ENCODE measurements around the gene SUCLG1.

DNA sequence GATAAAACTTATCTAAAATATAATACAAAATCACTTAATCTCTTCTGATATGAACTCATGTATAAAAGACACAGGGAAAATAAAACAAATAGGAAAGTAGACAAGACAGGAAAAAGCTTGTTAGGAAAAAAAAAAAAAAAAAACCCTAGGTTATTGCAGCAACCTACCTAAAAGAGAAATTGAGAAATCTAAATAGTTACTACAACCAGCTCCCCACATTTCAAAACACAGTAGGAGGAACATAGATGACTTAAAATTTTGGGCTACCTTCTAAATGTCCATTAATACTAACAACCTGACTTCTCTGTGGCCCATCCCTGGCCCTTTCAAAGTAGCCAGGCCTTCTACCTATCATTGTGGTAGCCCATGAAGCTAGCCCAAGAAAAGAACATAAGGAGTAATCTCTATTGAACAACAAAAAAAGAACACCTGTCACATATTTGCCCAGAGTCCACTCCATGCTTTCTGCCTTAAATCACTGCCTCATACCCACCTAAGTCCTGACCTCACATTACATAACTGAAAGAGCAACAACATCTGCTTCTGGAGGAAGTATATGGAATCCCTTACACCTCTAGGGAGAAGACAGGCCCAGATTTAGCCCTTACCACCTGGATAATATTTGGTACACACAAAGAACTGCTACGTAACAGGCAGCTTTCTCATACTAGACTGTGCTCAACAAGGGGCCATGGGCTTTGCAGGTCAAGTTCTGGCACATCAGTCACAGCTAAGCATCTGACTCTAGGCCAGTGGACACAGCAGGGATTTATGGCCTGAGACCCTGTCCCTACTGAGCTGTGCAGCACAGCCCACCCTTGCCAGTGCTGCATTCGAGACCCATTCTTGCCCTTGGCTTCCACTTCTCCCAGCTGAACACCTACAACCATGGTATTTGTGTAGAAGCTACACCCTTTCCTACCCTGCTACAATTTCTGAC is 8.5 kb downstream of the SUCLG1 start:
- TF ChIP-seq, protein P1, sequence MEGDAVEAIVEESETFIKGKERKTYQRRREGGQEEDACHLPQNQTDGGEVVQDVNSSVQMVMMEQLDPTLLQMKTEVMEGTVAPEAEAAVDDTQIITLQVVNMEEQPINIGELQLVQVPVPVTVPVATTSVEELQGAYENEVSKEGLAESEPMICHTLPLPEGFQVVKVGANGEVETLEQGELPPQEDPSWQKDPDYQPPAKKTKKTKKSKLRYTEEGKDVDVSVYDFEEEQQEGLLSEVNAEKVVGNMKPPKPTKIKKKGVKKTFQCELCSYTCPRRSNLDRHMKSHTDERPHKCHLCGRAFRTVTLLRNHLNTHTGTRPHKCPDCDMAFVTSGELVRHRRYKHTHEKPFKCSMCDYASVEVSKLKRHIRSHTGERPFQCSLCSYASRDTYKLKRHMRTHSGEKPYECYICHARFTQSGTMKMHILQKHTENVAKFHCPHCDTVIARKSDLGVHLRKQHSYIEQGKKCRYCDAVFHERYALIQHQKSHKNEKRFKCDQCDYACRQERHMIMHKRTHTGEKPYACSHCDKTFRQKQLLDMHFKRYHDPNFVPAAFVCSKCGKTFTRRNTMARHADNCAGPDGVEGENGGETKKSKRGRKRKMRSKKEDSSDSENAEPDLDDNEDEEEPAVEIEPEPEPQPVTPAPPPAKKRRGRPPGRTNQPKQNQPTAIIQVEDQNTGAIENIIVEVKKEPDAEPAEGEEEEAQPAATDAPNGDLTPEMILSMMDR (IDR thresholded peaks at IDR 0.05), result no peak
- TF ChIP-seq EZH2phosphoT487 (IDR thresholded peaks at IDR 0.05), result no peak
